Mononuclear cell (primary cell): ENCODE measurements around the gene GARIN3. TPM values are rescaled to one million over a fixed set of nuclear protein-coding genes. Genes with fewer than 3 reads are reported as not detected.

Source experiments
- H3K27me3 ChIP-seq: 2 replicates; pipeline ENCODE4 v1.6.0; 2011; ENCODE audit warnings: low read length, control low read depth; ENCODE audit not compliant: insufficient read depth
- H3K4me1 ChIP-seq: 2 replicates; pipeline ENCODE4 v1.5.1; 2011; ENCODE audit warnings: mild to moderate bottlenecking, low read length, control low read depth; ENCODE audit not compliant: insufficient read depth
- H3K4me3 ChIP-seq: 2 replicates; pipeline ENCODE4 v1.5.1; 2011; ENCODE audit warnings: mild to moderate bottlenecking, low read length, moderate library complexity
- H3K9me3 ChIP-seq: 2 replicates; pipeline ENCODE4 v1.5.1; 2011; ENCODE audit warnings: low read depth, mild to moderate bottlenecking, control low read depth, low read length
- total RNA-seq: library from RNA; depleted of rRNA; stranded (reverse); fragments of >200 nt; gene quantifications from one replicate; pipeline ENCODE4 v1.2.3, GENCODE V29; 2012

GARIN3 gene
- total RNA-seq, 1 donor, result not detected

DNA sequence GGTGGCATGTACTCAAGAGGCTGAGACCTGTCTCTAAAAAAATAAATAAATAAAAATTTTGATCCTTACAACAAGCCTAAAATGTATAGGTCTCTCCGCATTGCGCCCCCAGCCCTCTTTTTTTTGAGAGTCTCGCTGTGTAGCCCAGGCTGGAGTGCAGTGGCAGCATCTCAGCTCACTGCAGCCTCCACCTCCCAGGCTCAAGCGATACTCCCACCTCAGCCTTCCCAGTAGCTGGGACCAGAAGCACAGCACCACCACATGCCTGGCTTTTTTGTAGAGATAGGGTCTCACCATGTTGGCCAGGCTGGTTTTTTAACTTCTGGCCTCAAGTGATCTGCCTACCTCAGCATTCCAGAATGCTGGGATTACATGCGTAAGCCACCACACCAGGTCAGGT is 2.2 kb upstream of the GARIN3 start:
- Histone ChIP-seq H3K4me3 (no peak overlapping the region), H3K4me1 (peaks cover 20% of the 10 kb centered on the region), H3K27me3 (no peaks in the 10 kb centered on the region), H3K9me3 (no peaks in the 10 kb centered on the region)

DNA sequence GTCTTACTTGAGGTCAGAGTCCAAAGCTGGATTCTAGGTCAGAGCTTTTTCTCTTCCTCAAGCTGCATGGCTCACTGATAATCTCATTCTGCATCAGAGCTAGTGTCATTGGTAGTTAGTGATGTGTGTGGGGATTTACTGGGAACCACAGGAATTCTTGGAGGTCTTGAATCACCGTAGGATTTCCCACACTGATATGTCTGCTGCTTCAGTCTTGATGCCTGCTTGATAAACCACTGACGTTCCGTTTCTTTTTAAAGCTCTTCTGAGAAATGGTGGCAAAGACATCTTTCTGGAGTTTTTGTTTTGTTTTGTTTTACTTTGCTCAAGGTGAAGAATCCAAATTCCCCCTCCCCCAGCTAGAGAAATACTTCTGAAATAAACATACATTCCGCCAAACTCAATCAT is 1.2 kb upstream of the GARIN3 start:
- peaks cover 11% of the 10 kb centered on the region for H3K4me1 ChIP-seq
- H3K9me3 ChIP-seq, result no peaks in the 10 kb centered on the region
- H3K4me3 ChIP-seq, result no peak overlapping the region
- no peaks in the 10 kb centered on the region for H3K27me3 ChIP-seq

DNA sequence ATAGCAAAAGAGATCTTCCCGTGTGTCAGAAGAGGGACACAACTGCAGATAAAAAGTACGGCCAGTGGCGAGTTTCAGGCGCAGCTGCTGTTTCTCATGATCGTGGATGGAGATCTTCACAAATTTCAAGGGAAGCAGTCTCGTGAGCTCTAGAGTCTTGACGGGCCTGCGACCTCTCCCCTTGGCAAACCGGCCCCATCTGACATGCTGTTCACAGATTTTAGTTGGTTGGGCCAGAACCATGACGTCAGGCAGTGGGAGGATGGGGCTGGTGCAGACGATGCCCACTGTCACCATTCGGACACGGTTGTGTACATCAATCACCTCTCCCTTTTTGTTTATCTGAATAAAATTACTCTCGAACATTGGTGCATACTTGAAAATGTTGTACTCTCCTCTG is 396 bp downstream of the GARIN3 start:
- H3K27me3 ChIP-seq, result no peaks in the 10 kb centered on the region

DNA sequence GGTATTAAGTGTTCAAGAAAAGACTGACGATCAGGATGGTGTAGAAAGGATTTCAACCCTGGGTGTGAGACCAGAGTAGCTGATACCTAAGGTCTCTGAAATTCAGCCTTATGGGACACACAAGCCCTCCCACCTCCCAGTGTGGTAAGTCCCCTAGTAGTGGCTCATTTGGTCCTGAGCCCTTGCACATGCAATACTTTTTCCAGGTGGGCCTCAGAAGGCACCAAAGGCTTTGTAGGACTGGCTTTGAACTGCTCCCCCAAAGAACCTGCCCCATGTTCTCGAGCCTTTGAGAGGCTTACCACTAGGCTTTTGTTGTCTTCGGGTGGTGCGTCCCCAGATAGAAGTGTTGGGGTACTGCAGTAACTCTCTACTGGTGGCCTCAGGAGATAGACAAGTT is 803 bp downstream of the GARIN3 start:
- no peak overlapping the region for H3K4me3 ChIP-seq
- no peaks in the 10 kb centered on the region for H3K27me3 ChIP-seq
- H3K4me1 ChIP-seq, result peaks cover 11% of the 10 kb centered on the region
- H3K9me3 ChIP-seq, result no peaks in the 10 kb centered on the region

More for the DNA sequence above, 396 bp downstream of the GARIN3 start:
- Histone ChIP-seq H3K4me1 (peaks cover 11% of the 10 kb centered on the region), H3K9me3 (no peaks in the 10 kb centered on the region), H3K4me3 (no peak overlapping the region)

DNA sequence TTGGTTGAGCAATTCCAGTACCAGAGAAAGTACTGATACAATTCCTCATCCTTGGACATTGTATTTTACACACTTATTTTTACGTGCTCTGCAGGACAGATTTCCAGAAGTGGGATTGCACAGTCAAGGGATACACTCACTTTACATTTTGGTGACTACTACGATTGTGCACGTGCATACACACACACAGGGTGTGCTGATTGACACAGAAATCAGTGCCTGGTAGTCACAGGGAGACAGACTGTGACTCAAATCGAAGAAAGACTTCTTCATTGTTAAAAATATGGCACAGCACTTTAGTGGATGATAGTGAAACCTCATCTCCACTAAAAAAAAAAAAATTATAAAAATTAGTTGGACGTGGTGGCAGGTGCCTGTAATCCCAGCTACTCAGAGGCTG is 1.5 kb downstream of the GARIN3 start:
- Histone ChIP-seq H3K4me3 (no peak overlapping the region), H3K9me3 (no peaks in the 10 kb centered on the region), H3K27me3 (no peaks in the 10 kb centered on the region), H3K4me1 (peaks cover 17% of the 10 kb centered on the region)

DNA sequence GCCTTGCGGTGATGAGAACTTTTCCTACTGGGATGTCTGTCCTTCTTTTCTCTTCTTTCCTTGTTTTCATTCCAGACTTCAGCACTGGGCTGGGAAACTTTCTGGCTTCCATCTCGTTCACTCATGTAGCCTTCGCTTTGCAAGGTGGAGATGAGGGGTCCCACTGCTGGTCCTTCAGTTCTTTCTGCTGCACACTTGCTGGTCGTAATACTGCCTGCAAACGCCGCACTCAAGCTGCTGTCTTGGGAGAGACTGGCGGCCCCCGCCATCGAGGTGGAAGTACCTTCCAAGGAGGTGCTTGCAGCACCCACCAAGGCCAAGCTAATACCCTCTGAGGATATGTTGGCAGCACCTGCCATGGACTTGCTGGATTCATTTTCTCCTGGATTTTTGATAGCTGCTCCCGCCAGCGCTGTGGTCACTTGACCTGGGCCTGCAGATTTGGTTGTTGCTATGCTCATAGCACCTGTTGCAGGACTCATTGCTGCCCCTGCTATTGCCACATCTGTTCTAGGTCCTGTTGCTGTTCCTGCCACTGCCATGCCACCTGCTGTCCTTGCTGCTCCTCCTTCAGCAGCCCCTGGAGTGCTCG is 3.0 kb downstream of the GARIN3 start:
- H3K27me3 ChIP-seq, result no peaks in the 10 kb centered on the region
- peaks cover 24% of the 10 kb centered on the region for H3K4me1 ChIP-seq
- no peak overlapping the region for H3K4me3 ChIP-seq
- no peaks in the 10 kb centered on the region for H3K9me3 ChIP-seq

DNA sequence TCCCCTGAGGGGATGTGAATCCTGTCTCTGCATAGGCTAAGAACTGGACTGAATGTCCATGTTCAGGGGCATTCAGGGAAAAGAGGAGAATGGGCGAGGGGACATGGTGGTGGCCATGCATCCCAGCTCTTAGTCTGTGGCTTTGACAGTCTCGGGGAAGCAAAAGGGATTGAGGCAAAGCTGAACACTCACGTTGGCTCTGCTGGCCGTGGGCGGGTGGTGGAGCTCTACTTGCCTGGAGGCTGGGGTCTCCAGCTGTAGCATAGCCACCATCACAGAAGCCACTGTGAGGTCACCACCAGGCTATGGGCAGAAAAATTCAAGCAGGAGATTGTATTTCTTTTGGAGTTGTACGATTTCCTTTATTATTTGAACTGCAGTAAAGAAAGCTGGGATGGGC is 4.1 kb downstream of the GARIN3 start:
- Histone ChIP-seq H3K4me1 (peaks cover 22% of the 10 kb centered on the region), H3K4me3 (no peak overlapping the region), H3K9me3 (no peaks in the 10 kb centered on the region), H3K27me3 (no peaks in the 10 kb centered on the region)

DNA sequence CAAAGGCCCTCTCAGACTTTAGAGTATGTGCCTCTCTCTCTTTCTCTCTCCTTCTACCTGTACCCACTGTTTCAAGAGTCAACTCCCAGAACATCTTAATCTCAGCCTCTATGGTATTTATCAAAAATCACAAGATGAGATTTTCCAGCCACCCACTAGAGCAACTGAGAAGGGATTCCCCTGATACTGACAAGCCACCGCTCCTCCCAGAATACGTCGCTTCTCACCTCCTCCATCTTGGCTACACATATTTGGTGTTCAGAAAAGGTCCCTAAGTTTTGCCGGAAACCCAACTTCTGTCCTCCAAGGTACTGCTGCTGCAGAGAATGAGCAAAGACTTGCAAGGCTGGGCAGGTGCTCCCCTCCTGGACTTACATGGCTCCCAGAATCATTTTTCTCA is 6.1 kb downstream of the GARIN3 start:
- no peak overlapping the region for H3K4me3 ChIP-seq

DNA sequence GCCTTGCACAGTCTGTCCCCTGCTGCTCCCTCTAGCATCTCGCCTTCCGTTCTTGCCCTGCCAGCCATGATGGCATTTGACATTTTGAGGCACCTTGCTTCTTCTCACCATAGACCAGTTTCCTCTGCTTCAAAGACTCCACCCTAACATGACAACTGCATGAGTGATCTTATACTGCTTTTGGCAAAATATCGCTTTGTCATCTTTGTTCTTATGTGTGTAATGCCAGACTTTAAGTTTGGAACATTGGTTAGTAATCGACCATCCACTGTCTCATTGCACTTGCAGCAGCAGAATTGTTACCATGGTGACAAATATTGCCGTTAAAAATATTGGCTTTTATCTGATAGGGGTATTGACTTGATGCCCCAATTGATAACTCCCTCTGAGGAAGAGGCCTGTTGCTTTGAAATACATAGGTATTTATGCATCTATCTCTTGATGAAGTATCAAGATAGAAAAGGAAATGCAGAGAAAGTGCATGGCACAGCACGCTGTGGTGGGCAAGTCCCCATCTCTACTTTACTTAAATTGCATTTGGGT is 6.8 kb downstream of the GARIN3 start:
- H3K4me3 ChIP-seq, result no peak overlapping the region
- peaks cover 16% of the 10 kb centered on the region for H3K4me1 ChIP-seq
- no peaks in the 10 kb centered on the region for H3K9me3 ChIP-seq
- no peaks in the 10 kb centered on the region for H3K27me3 ChIP-seq

More for the DNA sequence above, 6.1 kb downstream of the GARIN3 start:
- Histone ChIP-seq H3K27me3 (no peaks in the 10 kb centered on the region), H3K9me3 (no peaks in the 10 kb centered on the region), H3K4me1 (peaks cover 13% of the 10 kb centered on the region)

DNA sequence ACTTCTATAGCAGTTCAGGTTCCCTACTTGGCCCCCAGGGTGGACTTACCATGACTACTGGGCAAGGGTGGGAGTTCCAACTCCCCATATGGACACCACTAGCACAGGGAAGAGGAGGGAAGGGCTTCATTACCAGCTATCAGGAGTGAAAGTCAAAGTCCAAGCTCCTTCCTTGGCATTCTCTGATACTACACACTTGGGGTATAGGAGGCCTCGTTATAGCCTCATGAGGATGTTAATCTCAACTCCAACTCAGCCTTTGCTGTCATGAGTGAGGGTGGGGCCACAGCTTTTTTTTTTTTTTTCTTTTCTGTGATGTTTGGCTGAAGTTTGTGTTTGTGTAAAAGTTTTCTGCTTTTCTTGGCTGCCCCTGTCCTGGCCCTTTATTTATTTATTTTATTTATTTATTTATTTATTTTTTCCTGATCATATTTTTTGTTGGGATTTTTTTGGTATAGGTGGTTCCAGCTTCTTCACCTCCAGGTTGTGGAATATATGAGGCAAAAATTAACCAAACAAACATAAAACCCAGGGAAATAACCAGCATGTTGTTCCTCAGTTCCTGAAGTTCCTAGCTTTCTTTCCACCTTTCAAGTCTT is 8.7 kb downstream of the GARIN3 start:
- peaks cover 21% of the 10 kb centered on the region for H3K4me1 ChIP-seq
- no peak overlapping the region for H3K4me3 ChIP-seq
- H3K9me3 ChIP-seq, result no peaks in the 10 kb centered on the region
- H3K27me3 ChIP-seq, result no peaks in the 10 kb centered on the region

DNA sequence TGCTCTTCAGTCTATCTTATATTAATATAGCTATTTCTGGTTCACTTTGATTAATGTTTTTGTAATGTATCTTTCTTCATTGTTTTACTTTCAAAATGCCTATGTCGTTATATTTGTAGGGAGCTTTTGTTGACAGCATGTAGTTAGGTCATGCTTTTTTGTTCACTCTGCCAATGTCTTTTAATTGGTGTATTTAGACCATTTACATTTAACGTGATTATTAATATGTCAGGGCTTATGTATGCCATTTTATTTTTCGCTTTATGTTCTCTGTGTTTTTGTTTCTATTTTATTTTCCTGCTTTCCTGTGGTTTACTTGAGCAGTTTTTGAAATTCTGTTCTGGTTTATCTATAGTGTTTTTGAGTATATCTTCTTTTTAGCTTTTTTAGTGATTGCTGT is 10.8 kb downstream of the GARIN3 start:
- Histone ChIP-seq H3K4me3 (no peak overlapping the region), H3K4me1 (peaks cover 25% of the 10 kb centered on the region), H3K9me3 (no peaks in the 10 kb centered on the region), H3K27me3 (no peaks in the 10 kb centered on the region)

DNA sequence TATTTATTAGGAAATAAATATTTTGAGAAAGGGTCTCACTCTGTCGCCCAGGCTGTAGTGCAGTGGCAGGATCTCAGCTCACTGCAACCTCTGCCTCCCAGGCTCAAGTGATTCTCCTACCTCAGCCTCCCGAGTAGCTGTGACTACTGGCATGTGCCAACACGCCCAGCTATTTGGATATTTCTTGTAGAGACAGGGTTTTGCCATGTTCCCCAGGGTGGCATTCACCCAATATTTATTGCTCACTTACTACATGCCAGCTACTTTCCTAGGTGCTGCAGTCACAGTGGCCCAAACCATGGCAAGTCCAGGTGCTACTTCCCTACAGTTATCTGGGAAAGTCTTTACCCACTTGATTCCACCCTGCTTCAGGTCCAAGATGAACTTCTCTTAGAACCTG is 15.1 kb downstream of the GARIN3 start:
- peaks cover 21% of the 10 kb centered on the region for H3K4me1 ChIP-seq

DNA sequence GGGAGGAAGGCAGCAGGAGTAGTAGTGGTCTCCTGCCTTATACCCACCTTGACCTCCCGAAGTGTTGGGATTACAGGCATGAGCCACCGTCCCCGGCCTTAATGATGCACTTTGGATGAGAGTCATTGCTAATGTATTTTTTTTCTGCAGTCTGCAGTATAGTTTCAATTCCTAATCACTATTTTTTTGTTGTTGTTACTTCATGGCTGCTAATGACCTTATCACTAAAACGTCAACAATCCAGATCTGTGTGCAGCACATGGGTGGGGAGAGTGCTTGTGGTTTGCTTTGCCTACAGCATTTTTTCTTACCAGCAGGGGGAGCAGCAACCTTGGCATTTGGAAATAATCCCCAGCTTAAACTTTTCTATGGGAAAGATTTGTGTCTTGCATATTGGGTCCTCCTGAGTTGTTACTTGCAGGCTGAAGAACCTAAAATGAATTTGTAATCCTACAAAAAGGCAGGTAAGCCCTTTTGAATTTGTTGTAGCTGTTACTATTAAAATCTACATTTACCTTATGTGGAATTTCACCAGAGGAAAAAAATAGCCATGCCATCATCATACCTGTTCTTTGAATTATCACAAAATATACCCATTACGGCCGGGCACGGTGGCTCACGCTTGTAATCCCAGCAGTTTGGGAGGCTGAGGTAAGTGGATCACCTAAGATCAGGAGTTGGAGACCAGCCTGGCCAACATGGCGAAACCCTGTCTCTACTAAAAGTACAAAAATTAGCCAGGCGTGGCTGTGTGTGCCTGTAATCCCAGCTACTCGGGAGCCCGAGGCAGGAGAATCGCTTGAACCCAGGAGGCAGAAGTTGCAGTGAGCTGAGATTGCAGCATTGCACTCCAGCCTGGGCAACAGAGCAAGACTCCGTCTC is 17.1 kb downstream of the GARIN3 start:
- Histone ChIP-seq H3K4me1 (peaks cover 19% of the 10 kb centered on the region), H3K4me3 (no peak overlapping the region), H3K27me3 (no peaks in the 10 kb centered on the region), H3K9me3 (no peaks in the 10 kb centered on the region)

More for the DNA sequence above, 15.1 kb downstream of the GARIN3 start:
- Histone ChIP-seq H3K4me3 (no peak overlapping the region), H3K27me3 (no peaks in the 10 kb centered on the region), H3K9me3 (no peaks in the 10 kb centered on the region)

DNA sequence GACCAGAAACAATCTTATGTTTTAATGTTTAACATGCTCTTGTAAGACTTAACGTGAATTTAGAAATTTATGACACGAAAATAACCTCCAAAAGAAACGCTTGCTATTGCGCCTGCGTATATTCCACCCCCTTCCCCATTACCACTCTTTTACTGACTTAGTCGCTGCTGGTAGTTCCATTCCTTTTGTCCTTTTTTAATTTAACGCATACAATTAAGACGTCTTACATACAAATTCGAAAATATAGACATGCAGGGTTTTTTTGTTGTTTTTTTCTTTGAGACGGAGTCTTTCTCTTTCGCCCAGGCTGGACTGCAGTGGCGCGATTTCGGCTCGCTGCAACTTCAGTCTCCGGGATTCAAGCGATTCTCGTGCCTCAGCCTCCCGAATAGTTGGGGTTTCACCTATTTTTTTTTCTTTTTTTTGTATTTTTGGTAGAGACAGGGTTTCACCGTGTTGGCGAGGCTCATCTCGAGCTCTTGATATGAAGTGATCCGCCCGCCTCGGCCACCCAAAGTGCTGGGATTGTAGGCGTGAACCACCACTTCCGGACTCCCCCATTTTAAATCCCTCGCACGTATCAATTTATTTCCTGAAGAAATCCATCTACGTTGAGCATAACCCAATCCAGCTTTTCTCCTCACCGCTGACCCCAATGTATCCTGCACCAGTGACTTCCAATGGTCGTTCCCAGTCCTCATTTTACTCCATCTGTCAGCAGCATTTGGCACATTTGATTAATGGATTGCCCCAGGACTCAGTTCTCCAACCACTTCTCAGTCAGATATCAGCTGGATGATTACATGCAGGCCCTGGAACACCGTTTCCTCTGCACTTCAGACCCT is 22.7 kb downstream of the GARIN3 start:
- H3K27me3 ChIP-seq, result no peaks in the 10 kb centered on the region
- H3K4me3 ChIP-seq, result peak overlapping the region; percentile 99

More for the DNA sequence above, 22.7 kb downstream of the GARIN3 start:
- Histone ChIP-seq H3K4me1 (peaks cover 22% of the 10 kb centered on the region), H3K9me3 (no peaks in the 10 kb centered on the region)
